GM13977 (cell line): ENCODE measurements around the gene LPP.

Experiments
- DNase-seq: peaks from one replicate; pipeline ENCODE4 v3.0.0; 2012; ENCODE audit warnings: low spot score
- in situ Hi-C: fragments of 300-500 bp; cut with MboI; formaldehyde crosslinking; loops from one replicate; pipeline ENCODE4 v1.12.0; 2022; ENCODE audit warnings: low sequenced_read_pairs, low pct_unique_long_range_greater_than_20kb, mixed read lengths, inconsistent platforms; ENCODE audit not compliant: unreplicated experiment
- TF ChIP-seq, protein P1 (sequence below): IDR thresholded peaks from 2 replicates; pipeline ENCODE4 v1.5.1; 2012; ENCODE audit warnings: mild to moderate bottlenecking, control low read depth; ENCODE audit not compliant: insufficient read depth; ENCODE audit errors: extremely low read depth, missing control alignments

Gene LPP

DNA sequence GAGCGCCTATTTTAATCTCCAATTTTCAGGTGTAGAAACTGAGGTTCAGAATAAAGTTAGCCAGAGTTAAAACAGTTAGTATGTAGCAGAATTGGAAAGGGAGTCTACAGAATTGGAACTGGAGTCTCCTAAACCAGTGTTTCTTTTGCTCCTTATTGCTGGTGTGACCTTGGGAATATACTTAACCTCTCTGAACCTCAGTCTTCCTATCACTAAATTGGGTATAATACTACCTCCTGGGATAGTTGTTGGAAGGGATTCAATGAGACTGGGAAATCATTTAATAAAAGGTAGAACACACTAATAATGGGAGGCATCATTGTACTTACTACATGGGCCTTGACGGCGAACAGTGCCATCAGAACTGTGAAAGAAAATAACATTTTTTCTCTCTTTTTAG is 55.1 kb downstream of the LPP start:
- DNase-seq, result no peak
- in situ Hi-C loops, result no loop called here
- TF ChIP-seq, protein P1, sequence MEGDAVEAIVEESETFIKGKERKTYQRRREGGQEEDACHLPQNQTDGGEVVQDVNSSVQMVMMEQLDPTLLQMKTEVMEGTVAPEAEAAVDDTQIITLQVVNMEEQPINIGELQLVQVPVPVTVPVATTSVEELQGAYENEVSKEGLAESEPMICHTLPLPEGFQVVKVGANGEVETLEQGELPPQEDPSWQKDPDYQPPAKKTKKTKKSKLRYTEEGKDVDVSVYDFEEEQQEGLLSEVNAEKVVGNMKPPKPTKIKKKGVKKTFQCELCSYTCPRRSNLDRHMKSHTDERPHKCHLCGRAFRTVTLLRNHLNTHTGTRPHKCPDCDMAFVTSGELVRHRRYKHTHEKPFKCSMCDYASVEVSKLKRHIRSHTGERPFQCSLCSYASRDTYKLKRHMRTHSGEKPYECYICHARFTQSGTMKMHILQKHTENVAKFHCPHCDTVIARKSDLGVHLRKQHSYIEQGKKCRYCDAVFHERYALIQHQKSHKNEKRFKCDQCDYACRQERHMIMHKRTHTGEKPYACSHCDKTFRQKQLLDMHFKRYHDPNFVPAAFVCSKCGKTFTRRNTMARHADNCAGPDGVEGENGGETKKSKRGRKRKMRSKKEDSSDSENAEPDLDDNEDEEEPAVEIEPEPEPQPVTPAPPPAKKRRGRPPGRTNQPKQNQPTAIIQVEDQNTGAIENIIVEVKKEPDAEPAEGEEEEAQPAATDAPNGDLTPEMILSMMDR, result no peak

DNA sequence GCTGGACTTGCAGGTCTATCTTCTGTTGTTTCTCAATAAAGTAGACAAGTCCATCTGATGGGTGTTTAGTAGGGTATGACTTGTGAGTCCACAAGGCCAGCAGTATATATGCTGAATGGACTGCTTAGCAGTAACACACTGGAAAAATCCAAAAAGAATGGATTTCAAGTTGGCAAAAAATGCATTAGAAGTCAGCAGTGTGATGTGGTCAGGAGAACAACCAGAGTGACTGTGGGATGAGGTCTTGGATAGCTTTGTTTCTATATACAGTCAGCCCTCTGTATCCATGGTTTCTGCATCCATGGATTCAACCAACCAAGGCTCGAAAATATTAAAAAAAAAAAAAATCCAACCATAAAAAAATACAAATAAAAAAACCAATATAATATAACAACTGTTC is 55.8 kb downstream of the LPP start:
- TF ChIP-seq, protein P1, result no peak
- in situ Hi-C loops, result no loop called here
- no peak for DNase-seq

DNA sequence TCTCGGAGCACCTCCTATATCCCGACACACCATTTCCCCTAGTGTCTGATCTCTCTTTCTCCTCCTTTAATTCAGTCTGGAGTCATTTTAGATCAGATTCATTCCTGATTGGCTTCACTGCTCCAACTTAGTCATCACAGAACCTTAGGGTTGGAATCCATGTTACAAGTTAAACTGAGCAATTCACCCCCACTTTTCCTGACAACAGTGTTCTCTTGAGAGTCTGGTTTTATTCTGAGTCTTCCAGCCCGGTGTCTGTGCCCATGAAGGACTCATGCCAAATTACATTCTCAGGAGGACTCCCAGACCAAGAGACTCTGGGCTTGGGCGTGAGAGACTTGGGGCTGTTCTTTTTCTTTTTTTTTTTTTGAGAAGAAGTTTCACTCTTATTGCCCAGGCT is 57.5 kb downstream of the LPP start:
- in situ Hi-C loops, result no loop called here
- DNase-seq, result no peak
- TF ChIP-seq, protein P1, result no peak

DNA sequence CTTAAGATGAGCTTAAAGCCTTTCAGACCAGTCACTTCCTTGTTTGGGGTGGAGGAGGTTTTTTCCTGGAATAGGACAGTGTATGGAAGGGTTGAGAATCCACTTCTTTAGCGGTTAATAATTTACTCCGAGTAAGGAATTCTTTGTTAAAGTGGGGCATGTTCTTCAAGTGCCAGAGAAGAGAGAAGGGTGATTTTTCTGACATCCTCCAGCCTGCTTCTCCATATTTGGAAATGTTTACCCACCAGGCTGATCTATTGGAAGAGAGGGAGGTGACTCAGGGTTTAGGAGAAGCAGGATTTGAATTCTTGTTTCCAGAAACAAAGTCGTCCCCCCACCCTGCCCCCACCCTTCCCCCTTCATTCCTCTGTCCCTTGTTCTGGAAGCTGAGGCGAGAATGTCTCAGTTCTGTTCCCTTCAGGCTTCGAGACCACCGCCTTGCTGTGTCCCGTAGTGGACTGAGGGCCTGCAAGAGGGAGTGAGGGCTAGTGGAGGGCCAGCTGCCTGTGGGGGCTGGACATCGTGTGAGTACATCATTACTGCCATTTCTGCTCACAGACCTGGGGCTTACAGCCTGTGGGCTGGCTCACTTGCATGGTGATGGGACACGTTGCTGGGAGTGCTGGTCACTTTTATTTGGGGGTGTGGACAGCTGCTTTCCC is 58.5 kb downstream of the LPP start:
- no peak for DNase-seq
- in situ Hi-C loops, result no loop called here
- TF ChIP-seq, protein P1, result no peak

DNA sequence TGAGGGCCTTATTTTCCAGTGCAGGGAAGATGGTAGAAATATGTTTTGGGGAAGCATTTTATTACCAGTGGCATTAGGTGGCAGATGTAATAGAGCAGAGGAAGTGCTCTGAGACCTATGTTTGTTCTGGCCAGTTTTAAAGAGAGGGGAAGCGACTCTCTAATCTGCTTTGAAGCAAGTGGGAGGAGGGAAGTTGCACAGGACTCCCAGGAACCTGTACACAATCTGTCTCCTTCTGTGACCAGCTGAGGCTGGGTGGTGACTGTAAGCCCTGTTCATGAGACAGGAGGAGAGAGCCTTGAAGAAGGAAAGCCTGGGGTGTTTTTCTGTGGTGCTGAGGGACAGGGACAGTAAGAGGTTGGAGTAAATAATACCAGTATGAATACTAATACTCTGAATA is 60.5 kb downstream of the LPP start:
- TF ChIP-seq, protein P1, result no peak
- in situ Hi-C loops, result no loop called here
- no peak for DNase-seq

DNA sequence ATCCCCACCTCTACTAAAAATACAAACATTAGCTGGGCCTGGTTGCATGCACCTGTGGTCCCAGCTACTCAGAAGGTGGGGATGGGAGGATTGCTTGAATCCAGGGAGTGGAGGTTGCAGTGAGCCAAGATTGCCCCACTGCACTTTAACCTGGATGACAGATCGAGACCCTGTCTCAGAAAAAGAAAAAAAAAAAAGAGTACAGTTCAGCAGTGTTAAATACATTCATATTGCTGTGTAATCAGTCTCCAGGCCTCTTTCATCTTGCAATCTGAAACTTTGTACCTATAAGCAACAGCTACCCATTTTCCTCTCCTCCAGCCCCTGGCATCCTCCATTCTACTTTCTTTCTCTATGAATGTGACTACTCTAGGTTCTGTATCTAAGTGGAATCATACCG is 61.2 kb downstream of the LPP start:
- DNase-seq, result no peak
- in situ Hi-C loops, result no loop called here
- TF ChIP-seq, protein P1, result no peak
